PC-3 (cell line): ENCODE data around the gene SPIN4.
"Not testable (repeated sequence)": the region's sequence is repeated elsewhere in the genome, so short reads cannot be mapped to it uniquely, and the experiment has no call there.

ENCODE experiments used
- EZH2 ChIP-seq: fragments of 300-600 bp; sonication (generic); IDR thresholded peaks from one replicate; pipeline ENCODE4 v1.6.1; 2017; ENCODE audit warnings: antibody characterized with exemption, mild to moderate bottlenecking, low read length; ENCODE audit not compliant: unreplicated experiment
- TF ChIP-seq, protein P1 (sequence below): fragments of 300-600 bp; sonication (generic); conservative IDR thresholded peaks from 2 replicates; pipeline ENCODE4 v1.5.1; 2017; ENCODE audit warnings: antibody characterized with exemption, low read depth, mild to moderate bottlenecking, low read length

DNA sequence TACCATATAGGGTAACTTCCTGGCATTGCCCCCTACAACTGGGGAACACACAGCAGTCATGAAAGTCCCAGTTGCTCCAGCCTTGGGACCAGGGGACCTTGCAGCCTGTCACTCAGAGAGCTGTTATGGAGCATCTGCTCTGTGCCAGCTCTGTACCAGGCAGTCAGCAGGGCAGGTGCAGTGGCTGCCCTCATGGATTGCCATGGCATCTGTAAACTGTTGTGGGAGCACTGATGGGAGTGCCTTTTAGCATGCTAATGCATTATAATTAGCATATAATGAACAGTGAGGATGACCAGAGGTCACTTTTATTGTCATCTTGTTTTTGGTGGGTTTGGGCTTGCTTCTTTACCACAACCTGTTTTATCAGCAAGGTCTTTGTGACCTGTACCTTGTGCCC is 33.1 kb upstream of the SPIN4 start:
- TF ChIP-seq, protein P1, sequence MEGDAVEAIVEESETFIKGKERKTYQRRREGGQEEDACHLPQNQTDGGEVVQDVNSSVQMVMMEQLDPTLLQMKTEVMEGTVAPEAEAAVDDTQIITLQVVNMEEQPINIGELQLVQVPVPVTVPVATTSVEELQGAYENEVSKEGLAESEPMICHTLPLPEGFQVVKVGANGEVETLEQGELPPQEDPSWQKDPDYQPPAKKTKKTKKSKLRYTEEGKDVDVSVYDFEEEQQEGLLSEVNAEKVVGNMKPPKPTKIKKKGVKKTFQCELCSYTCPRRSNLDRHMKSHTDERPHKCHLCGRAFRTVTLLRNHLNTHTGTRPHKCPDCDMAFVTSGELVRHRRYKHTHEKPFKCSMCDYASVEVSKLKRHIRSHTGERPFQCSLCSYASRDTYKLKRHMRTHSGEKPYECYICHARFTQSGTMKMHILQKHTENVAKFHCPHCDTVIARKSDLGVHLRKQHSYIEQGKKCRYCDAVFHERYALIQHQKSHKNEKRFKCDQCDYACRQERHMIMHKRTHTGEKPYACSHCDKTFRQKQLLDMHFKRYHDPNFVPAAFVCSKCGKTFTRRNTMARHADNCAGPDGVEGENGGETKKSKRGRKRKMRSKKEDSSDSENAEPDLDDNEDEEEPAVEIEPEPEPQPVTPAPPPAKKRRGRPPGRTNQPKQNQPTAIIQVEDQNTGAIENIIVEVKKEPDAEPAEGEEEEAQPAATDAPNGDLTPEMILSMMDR = not testable (repeated sequence)
- not testable (repeated sequence) for TF ChIP-seq EZH2
